HG02588 (cell line): ENCODE data around the gene TERT.
"Not testable (repeated sequence)": the region's sequence is repeated elsewhere in the genome, so short reads cannot be mapped to it uniquely, and the experiment has no call there.

Experiments used
- ATAC-seq: cut with Tn5 transposase; IDR thresholded peaks from one replicate; pipeline ENCODE4 v1.9.1; 2021; ENCODE audit warnings: mild to moderate bottlenecking, moderate library complexity; ENCODE audit not compliant: unreplicated experiment

The TERT gene

GRCh38 chr5:1298067-1298551, 3.2 kb upstream of the TERT start:
- ATAC-seq = no peak

- no peak for ATAC-seq
Measured at GRCh38 chr5:1297243-1297642, 2.4 kb upstream of the TERT start.

GRCh38 chr5:1295650-1296037, 776 bp upstream of the TERT start:
- no peak for ATAC-seq

DNA sequence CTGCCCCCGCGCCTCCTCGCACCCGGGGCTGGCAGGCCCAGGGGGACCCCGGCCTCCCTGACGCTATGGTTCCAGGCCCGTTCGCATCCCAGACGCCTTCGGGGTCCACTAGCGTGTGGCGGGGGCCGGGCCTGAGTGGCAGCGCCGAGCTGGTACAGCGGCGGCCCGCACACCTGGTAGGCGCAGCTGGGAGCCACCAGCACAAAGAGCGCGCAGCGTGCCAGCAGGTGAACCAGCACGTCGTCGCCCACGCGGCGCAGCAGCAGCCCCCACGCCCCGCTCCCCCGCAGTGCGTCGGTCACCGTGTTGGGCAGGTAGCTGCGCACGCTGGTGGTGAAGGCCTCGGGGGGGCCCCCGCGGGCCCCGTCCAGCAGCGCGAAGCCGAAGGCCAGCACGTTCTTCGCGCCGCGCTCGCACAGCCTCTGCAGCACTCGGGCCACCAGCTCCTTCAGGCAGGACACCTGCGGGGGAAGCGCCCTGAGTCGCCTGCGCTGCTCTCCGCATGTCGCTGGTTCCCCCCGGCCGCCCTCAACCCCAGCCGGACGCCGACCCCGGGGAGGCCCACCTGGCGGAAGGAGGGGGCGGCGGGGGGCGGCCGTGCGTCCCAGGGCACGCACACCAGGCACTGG, 548 bp downstream of the TERT start:
- ATAC-seq = no peak

DNA sequence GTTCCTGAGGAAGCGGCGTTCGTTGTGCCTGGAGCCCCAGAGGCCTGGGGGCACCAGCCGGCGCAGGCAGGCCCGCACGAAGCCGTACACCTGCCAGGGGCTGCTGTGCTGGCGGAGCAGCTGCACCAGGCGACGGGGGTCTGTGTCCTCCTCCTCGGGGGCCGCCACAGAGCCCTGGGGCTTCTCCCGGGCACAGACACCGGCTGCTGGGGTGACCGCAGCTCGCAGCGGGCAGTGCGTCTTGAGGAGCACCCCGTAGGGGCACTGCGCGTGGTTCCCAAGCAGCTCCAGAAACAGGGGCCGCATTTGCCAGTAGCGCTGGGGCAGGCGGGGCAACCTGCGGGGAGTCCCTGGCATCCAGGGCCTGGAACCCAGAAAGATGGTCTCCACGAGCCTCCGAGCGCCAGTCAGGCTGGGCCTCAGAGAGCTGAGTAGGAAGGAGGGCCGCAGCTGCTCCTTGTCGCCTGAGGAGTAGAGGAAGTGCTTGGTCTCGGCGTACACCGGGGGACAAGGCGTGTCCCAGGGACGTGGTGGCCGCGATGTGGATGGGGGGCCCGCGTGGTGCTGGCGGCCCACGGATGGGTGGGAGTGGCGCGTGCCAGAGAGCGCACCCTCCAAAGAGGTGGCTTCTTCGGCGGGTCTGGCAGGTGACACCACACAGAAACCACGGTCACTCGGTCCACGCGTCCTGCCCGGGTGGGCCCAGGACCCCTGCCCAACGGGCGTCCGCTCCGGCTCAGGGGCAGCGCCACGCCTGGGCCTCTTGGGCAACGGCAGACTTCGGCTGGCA, 1.3 kb downstream of the TERT start:
- no peak for ATAC-seq

GRCh38 chr5:1292846-1293415, 1.9 kb downstream of the TERT start:
- no peak for ATAC-seq

GRCh38 chr5:1292139-1292538, 2.7 kb downstream of the TERT start:
- no peak for ATAC-seq

GRCh38 chr5:1291611-1292080, 3.2 kb downstream of the TERT start:
- ATAC-seq = no peak

DNA sequence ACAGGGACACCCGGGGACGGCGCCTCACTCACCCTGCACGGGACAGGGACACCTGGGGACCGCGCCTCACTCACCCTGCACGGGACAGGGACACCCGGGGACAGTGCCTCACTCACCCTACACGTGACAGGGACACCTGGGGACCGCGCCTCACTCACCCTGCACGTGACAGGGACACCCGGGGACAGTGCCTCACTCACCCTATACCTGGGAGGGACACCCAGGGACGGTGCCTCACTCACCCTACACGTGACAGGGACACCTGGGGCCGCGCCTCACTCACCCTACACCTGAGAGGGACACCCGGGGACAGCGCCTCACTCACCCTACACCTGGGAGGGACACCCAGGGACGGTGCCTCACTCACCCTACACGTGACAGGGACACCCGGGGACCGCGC, 3.9 kb downstream of the TERT start:
- ATAC-seq = not testable (repeated sequence)

DNA sequence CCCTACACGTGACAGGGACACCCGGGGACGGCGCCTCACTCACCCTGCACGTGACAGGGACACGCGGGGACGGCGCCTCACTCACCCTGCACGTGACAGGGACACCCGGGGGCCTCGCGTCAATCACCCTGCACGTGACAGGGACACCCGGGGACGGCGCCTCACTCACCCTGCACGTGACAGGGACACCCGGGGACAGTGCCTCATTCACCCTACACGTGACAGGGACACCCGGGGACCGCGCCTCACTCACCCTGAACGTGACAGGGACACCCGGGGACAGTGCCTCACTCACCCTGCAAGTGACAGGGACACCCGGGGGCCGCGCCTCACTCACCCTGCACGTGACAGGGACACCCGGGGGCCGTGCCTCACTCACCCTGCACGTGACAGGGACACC, 5.3 kb downstream of the TERT start:
- ATAC-seq = not testable (repeated sequence)

- ATAC-seq = no peak
Measured at GRCh38 chr5:1288439-1289335, 6.2 kb downstream of the TERT start.

DNA sequence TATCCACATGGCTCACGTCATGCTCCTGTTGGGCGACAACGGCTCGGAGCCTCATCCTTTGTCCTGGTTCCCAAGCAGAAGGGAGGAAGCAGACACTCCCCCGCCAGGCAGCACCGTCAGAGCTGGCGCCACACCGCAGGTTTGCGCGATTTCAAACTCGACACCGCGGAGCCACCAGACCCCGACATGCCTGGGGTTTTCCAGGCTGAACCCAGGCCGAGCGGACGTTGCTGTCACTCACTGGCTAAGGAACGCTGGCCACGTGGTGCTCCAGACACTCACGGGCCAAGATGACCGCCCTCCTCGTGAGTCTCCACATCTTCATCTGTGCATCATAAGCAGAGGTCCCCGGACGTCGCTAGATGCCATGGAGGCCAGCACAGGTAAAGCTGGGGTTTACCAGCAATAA, 9.0 kb downstream of the TERT start:
- no peak for ATAC-seq

DNA sequence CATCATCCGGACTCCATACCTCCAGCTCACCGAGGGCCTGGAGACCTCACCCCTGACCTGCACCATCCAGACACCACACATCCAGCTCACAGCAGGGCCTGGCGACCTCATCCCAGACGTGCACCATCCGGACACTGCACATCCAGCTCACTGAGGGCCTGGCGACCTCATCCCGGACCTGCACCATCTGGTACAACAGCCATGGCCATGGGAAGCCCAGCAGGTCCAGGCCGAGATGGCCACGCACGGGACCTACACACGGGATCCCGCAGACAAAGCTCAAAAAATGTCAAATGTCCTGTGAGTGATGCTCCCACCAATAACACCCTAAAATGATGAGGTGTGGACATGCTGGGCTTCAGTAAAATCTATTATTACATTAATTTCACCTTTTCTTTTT, 9.7 kb downstream of the TERT start:
- no peak for ATAC-seq

- ATAC-seq = not testable (repeated sequence)
Measured at GRCh38 chr5:1284336-1284970, 10.4 kb downstream of the TERT start.

DNA sequence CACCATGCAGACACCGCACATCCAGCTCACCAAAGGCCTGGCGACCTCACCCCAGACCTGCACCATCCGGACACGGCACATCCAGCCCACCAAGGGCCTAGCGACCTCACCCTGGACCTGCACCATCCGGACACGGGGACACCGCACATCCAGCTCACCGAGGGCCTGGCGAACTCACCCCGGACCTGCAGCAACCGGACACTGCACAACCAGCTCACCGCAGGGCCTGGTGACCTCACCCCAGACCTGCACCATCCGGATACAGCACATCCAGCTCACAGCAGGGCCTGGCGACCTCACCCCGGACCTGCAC, 11.2 kb downstream of the TERT start:
- not testable (repeated sequence) for ATAC-seq

GRCh38 chr5:1282993-1283728, 11.7 kb downstream of the TERT start:
- not testable (repeated sequence) for ATAC-seq

DNA sequence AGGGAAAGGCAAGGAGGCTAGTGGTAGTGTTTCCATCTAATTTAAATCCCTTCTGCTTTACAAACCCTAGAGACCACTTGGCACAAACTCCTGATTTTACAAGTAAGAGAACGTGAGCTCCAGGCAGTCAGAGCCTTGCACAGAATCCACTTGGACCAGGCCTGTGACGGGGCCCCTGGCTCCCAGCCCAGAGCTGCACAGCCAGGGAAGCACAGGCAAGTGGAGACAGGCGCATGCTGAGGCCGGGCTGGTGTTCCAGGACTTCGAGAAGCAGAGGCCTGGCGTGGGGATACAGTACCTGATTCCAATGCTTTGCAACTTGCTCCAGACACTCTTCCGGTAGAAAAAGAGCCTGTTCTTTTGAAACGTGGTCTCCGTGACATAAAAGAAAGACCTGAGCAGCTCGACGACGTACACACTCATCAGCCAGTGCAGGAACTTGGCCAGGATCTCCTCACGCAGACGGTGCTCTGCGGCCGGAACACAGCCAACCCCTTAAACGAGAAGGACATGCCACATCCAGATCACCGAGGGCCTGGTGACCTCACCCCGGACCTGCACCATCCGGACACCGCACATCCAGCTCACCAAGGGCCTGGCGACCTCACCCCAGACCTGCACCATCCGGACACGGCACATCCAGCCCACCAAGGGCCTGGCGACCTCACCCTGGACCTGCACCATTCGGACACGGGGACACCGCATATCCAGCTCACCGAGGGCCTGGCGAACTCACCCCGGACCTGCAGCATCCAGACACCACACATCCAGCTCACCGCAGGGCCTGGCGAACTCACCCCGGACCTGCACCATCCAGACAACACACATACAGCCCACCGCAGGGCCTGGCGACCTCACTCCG, 12.5 kb downstream of the TERT start:
- ATAC-seq = no peak

GRCh38 chr5:1281038-1281882, 13.6 kb downstream of the TERT start:
- no peak for ATAC-seq
